IMR-90 (cell line): Measurements from ENCODE around the gene MRC2. TPM values are rescaled to one million over a fixed set of nuclear protein-coding genes. Genes with fewer than 3 reads are reported as not detected.

Experiments
- ATAC-seq: fragments of 200-7000 bp; cut with Tn5 transposase; 2 replicates; pipeline ENCODE4 v1.9.1; 2020; ENCODE audit warnings: low read depth, mild to moderate bottlenecking, moderate library complexity
- BruUV-seq: library from RNA; stranded (reverse); fragments of 400-500 nt; replicated peaks from 2 replicates; lab custom pipeline; 2021; lab: Mats Ljungman, UMichigan
- CTCF ChIA-PET: fragments of 300-600 bp; formaldehyde crosslinking; extraction: SDS; loops from one replicate; lab custom pipeline; 2021; ENCODE audit warnings: antibody characterized with exemption; lab: Yijun Ruan, JAX
- POLR2A ChIA-PET: fragments of 300-600 bp; sonication (Branson Sonifier 250); formaldehyde crosslinking; loops from one replicate; lab custom pipeline; 2022; ENCODE audit warnings: antibody characterized with exemption; ENCODE audit not compliant: unreplicated experiment; lab: Charles Lee
- DNase-seq: peaks from one replicate; pipeline ENCODE4 v3.0.0; 2013
- H2AFZ ChIP-seq: replicated peaks from 2 replicates; pipeline ENCODE3; 2013; ENCODE audit warnings: low read length, mild to moderate bottlenecking; ENCODE audit not compliant: poor library complexity
- H2AK5ac ChIP-seq: 2 replicates; pipeline ENCODE4 v1.6.1; 2013; ENCODE audit warnings: low read depth, low read length, inconsistent platforms
- H2AK9ac ChIP-seq: replicated peaks from 2 replicates; pipeline ENCODE3; 2013; ENCODE audit warnings: mild to moderate bottlenecking, low read depth, low read length, moderate library complexity; ENCODE audit not compliant: poor library complexity
- H2BK120ac ChIP-seq: 2 replicates; pipeline ENCODE4 v1.6.1; 2013; ENCODE audit warnings: low read depth, low read length, inconsistent platforms
- H2BK15ac ChIP-seq: 3 replicates; pipeline ENCODE4 v1.6.1; 2013; ENCODE audit warnings: low read depth, low read length, inconsistent platforms
- H2BK20ac ChIP-seq: 2 replicates; pipeline ENCODE4 v1.6.1; 2013; ENCODE audit warnings: low read depth, mild to moderate bottlenecking, inconsistent platforms, low read length, moderate library complexity
- H2BK5ac ChIP-seq: 2 replicates; pipeline ENCODE4 v1.6.1; 2013; ENCODE audit warnings: mild to moderate bottlenecking, low read depth, low read length, inconsistent platforms; ENCODE audit not compliant: poor library complexity, severe bottlenecking
- H3K14ac ChIP-seq: replicated peaks from 2 replicates; pipeline ENCODE4 v1.6.1; 2013; ENCODE audit warnings: low read depth, low read length, inconsistent platforms
- H3K18ac ChIP-seq: 2 replicates; pipeline ENCODE4 v1.6.1; 2013; ENCODE audit warnings: low read depth, low read length, control low read depth
- H3K23ac ChIP-seq: 2 replicates; pipeline ENCODE4 v1.6.1; 2013; ENCODE audit warnings: low read depth, low read length, inconsistent platforms
- H3K27ac ChIP-seq: 2 replicates; pipeline ENCODE4 v1.5.1; 2013; ENCODE audit warnings: mild to moderate bottlenecking, control low read depth, low read length; ENCODE audit not compliant: insufficient read depth
- H3K27me3 ChIP-seq: 2 replicates; pipeline ENCODE4 v1.6.1; 2013; ENCODE audit warnings: low read length; ENCODE audit not compliant: control insufficient read depth, insufficient read depth
- H3K36me3 ChIP-seq: 2 replicates; pipeline ENCODE4 v1.6.1; 2013; ENCODE audit warnings: low read length, mixed read lengths; ENCODE audit not compliant: control insufficient read depth, insufficient read depth
- H3K4ac ChIP-seq: 2 replicates; pipeline ENCODE4 v1.6.1; 2013; ENCODE audit warnings: low read depth, low read length, inconsistent platforms
- H3K4me1 ChIP-seq: 2 replicates; pipeline ENCODE4 v1.6.1; 2013; ENCODE audit warnings: low read length, mixed read lengths; ENCODE audit not compliant: control insufficient read depth, insufficient read depth
- H3K4me2 ChIP-seq: 2 replicates; pipeline ENCODE4 v1.6.1; 2013; ENCODE audit warnings: low read depth, mild to moderate bottlenecking, control low read depth, low read length, moderate library complexity
- H3K4me3 ChIP-seq: 2 replicates; pipeline ENCODE4 v1.5.1; 2013; ENCODE audit warnings: low read depth, mild to moderate bottlenecking, control low read depth, low read length, moderate library complexity; ENCODE audit not compliant: insufficient read depth
- H3K56ac ChIP-seq: 2 replicates; pipeline ENCODE4 v1.6.1; 2013; ENCODE audit warnings: low read length, inconsistent platforms; ENCODE audit not compliant: insufficient read depth; ENCODE audit errors: extremely low read depth
- H3K79me1 ChIP-seq, 2 experiments: 2 replicates each; pipeline ENCODE4 v1.6.1; 2013; ENCODE audit warnings: low read length in 2 of 2, inconsistent platforms in 1 of 2, low read depth in 1 of 2
- H3K9ac ChIP-seq: 2 replicates; pipeline ENCODE4 v1.6.1; 2013; ENCODE audit warnings: low read depth, low read length, control low read depth
- H3K9me1 ChIP-seq: 2 replicates; pipeline ENCODE4 v1.6.1; 2013; ENCODE audit warnings: low read length, inconsistent platforms; ENCODE audit not compliant: insufficient read depth
- H3K9me3 ChIP-seq: 2 replicates; pipeline ENCODE4 v1.6.1; 2013; ENCODE audit warnings: low read length; ENCODE audit not compliant: control insufficient read depth, insufficient read depth
- H4K20me1 ChIP-seq: 2 replicates; pipeline ENCODE4 v1.6.1; 2013; ENCODE audit warnings: low read length, inconsistent platforms; ENCODE audit not compliant: insufficient read depth
- H4K5ac ChIP-seq: 2 replicates; pipeline ENCODE4 v1.6.1; 2013; ENCODE audit warnings: mild to moderate bottlenecking, low read depth, low read length, control low read depth
- H4K8ac ChIP-seq, 2 experiments: 2 replicates each; pipeline ENCODE4 v1.6.1; 2013; ENCODE audit warnings: low read depth in 2 of 2, low read length in 2 of 2, control low read depth in 1 of 2, inconsistent platforms in 1 of 2
- H4K91ac ChIP-seq: 2 replicates; pipeline ENCODE4 v1.6.1; 2013; ENCODE audit warnings: low read depth, low read length, inconsistent platforms; ENCODE audit not compliant: insufficient read depth
- BHLHE40 ChIP-seq: fragments of 150-350 bp; IDR thresholded peaks from 2 replicates; pipeline ENCODE4 v1.6.1; 2016; ENCODE audit warnings: mild to moderate bottlenecking, low read depth, low read length
- CEBPB ChIP-seq: IDR thresholded peaks from 2 replicates; pipeline ENCODE4 v1.6.1; 2012; ENCODE audit warnings: low read depth, low read length, improper control_type of control experiment
- CHD1 ChIP-seq: IDR thresholded peaks from 2 replicates; pipeline ENCODE4 v1.6.1; 2012; ENCODE audit warnings: low read depth, low read length, improper control_type of control experiment
- CTCF ChIP-seq: conservative IDR thresholded peaks from 2 replicates; pipeline ENCODE4 v1.5.1; 2012; ENCODE audit warnings: mild to moderate bottlenecking, low read depth, low read length, improper control_type of control experiment
- ELK1 ChIP-seq: fragments of 150-350 bp; IDR thresholded peaks from 2 replicates; pipeline ENCODE4 v1.6.1; 2016; ENCODE audit warnings: low read depth, mild to moderate bottlenecking, low read length, moderate library complexity, borderline replicate concordance
- FOS ChIP-seq: fragments of 150-350 bp; IDR thresholded peaks from 2 replicates; pipeline ENCODE4 v1.6.1; 2016; ENCODE audit warnings: low read depth, low read length
- MAFK ChIP-seq: IDR thresholded peaks from 2 replicates; pipeline ENCODE4 v1.6.1; 2012; ENCODE audit warnings: low read depth, low read length, improper control_type of control experiment
- MAZ ChIP-seq: IDR thresholded peaks from 2 replicates; pipeline ENCODE4 v1.6.1; 2012; ENCODE audit warnings: low read depth, mild to moderate bottlenecking, low read length, improper control_type of control experiment, moderate library complexity, borderline replicate concordance
- MXI1 ChIP-seq: IDR thresholded peaks from 2 replicates; pipeline ENCODE4 v1.6.1; 2012; ENCODE audit warnings: low read depth, mild to moderate bottlenecking, low read length, moderate library complexity, borderline replicate concordance
- NFE2L2 ChIP-seq: fragments of 150-350 bp; IDR thresholded peaks from 2 replicates; pipeline ENCODE4 v1.6.1; 2016; ENCODE audit warnings: low read depth, mild to moderate bottlenecking, low read length
- POLR2A ChIP-seq: IDR thresholded peaks from 2 replicates; pipeline ENCODE4 v1.6.1; 2012; ENCODE audit warnings: mild to moderate bottlenecking, low read depth, low read length
- RAD21 ChIP-seq: IDR thresholded peaks from 2 replicates; pipeline ENCODE4 v1.6.1; 2012; ENCODE audit warnings: low read length, improper control_type of control experiment
- RCOR1 ChIP-seq: IDR thresholded peaks from 2 replicates; pipeline ENCODE4 v1.6.1; 2012; ENCODE audit warnings: mild to moderate bottlenecking, low read length, improper control_type of control experiment; ENCODE audit not compliant: insufficient replicate concordance
- RFX5 ChIP-seq: IDR thresholded peaks from 2 replicates; pipeline ENCODE4 v1.8.0; 2012; ENCODE audit warnings: low read depth, mild to moderate bottlenecking, low read length, moderate library complexity
- SMC3 ChIP-seq: fragments of 150-350 bp; IDR thresholded peaks from 2 replicates; pipeline ENCODE4 v1.6.1; 2016; ENCODE audit warnings: low read depth, mild to moderate bottlenecking, antibody characterized with exemption, low read length, moderate library complexity
- USF2 ChIP-seq: fragments of 150-350 bp; IDR thresholded peaks from 2 replicates; pipeline ENCODE4 v1.6.1; 2017; ENCODE audit warnings: mild to moderate bottlenecking, antibody characterized with exemption, low read length, low read depth
- WGBS, 2 experiments: methylation state at CpG; one replicate each; pipeline versions ENCODE4 v1.1.5 to v1.1.7; 2013; ENCODE audit warnings: missing lambda C conversion rate in 2 of 2; ENCODE audit not compliant: insufficient read length in 1 of 2; ENCODE audit errors: extremely low coverage in 2 of 2; 5-methylcytosine and 5-hydroxymethylcytosine counted together
- dilution Hi-C: fragments of 300-500 bp; cut with HindIII; formaldehyde crosslinking; loops from one replicate; pipeline ENCODE4 v1.14.3; 2018; ENCODE audit warnings: low sequenced_read_pairs; ENCODE audit not compliant: unreplicated experiment
- in situ Hi-C: fragments of 300-500 bp; cut with MboI; formaldehyde crosslinking; loops from 3 replicates; pipeline ENCODE4 v1.14.3; 2019; ENCODE audit warnings: low sequenced_read_pairs, inconsistent platforms, mixed read lengths
- intact Hi-C: fragments of 100-400 bp; cut with micrococcal nuclease; formaldehyde crosslinking; loops from 2 replicates; pipeline ENCODE4 v1.10.0; 2022
- polyA plus RNA-seq, 3 experiments: library from polyadenylated mRNA; depleted of rRNA; stranded (reverse); fragments of >200 nt; gene quantifications; 2 replicates each; pipeline ENCODE4 v1.2.3, GENCODE V29; 2012; ENCODE audit warnings: low replicate concordance in 1 of 3
- total RNA-seq: library from RNA; depleted of rRNA; stranded (reverse); fragments of >200 nt; gene quantifications from 2 replicates; pipeline ENCODE4 v1.2.3, GENCODE V29; 2012

The MRC2 gene
- total and polyA plus RNA-seq, 2 of the 4 experiments (the other 2 are of a cell fraction): 39.3 to 137 TPM

GRCh38 chr17:62668091-62668804 is 40.8 kb downstream of the MRC2 start:
- no peak overlapping the region for H2AFZ ChIP-seq
- H4K5ac ChIP-seq: no peak overlapping the region
- H2BK120ac ChIP-seq: no peak overlapping the region
- no peak for DNase-seq
- peaks cover 73% of the 10 kb centered on the region for H3K36me3 ChIP-seq
- no peaks in the 10 kb centered on the region for H3K9me3 ChIP-seq
- H3K4me2 ChIP-seq: no peak overlapping the region
- no peak overlapping the region for H2AK5ac ChIP-seq
- no peak overlapping the region for H2AK9ac ChIP-seq
- no peak overlapping the region for H3K4ac ChIP-seq
- dilution Hi-C loops (no loop called here), in situ Hi-C loops (no loop called here), intact Hi-C loops (no loop called here)
- H3K4me1 ChIP-seq: no peaks in the 10 kb centered on the region
- ChIA-PET CTCF (no interaction called here), POLR2A (no interaction called here)
- H3K27ac ChIP-seq: no peak overlapping the region
- no peak overlapping the region for H4K91ac ChIP-seq
- no peak overlapping the region for H3K9ac ChIP-seq
- H3K79me1 ChIP-seq: peaks cover 25 to 72% of the 10 kb centered on the region in 2 experiments
- no CpG with 5 or more reads among the region's 10 CpGs for WGBS, 2 experiments
- H3K23ac ChIP-seq: no peak overlapping the region
- no peak for ATAC-seq
- no peak overlapping the region for H3K56ac ChIP-seq
- no peak overlapping the region for H3K4me3 ChIP-seq
- no peak overlapping the region for H4K8ac ChIP-seq
- no peak overlapping the region for H2BK5ac ChIP-seq
- no peaks in the 10 kb centered on the region for H3K27me3 ChIP-seq
- H3K18ac ChIP-seq: no peak overlapping the region
- no peak overlapping the region for H3K14ac ChIP-seq
- BruUV-seq: no TSS peak
- no peak overlapping the region for H2BK20ac ChIP-seq
- H4K20me1 ChIP-seq: peaks cover 19% of the 10 kb centered on the region
- H2BK15ac ChIP-seq: no peak overlapping the region
- peaks cover 11% of the 10 kb centered on the region for H3K9me1 ChIP-seq
- TF ChIP-seq USF2: no peak
- no peak for TF ChIP-seq MAFK
- TF ChIP-seq RFX5: no peak
- TF ChIP-seq MXI1: no peak
- TF ChIP-seq NFE2L2: no peak
- no peak for TF ChIP-seq POLR2A
- no peak for TF ChIP-seq BHLHE40
- TF ChIP-seq RCOR1: no peak
- TF ChIP-seq CHD1: no peak
- TF ChIP-seq RAD21: no peak
- TF ChIP-seq ELK1: no peak
- no peak for TF ChIP-seq CTCF
- no peak for TF ChIP-seq FOS
- no peak for TF ChIP-seq CEBPB
- no peak for TF ChIP-seq MAZ
- TF ChIP-seq SMC3: no peak
